Fibroblast of villous mesenchyme (primary cell): ENCODE measurements around the gene H1-8. TPM values are rescaled to one million over a fixed set of nuclear protein-coding genes. Genes with fewer than 3 reads are reported as not detected.

Experiments
- DNase-seq: peaks from one replicate; pipeline ENCODE4 v3.0.0-alpha.2; 2010; ENCODE audit warnings: low read depth
- H3K4me3 ChIP-seq: 2 replicates; pipeline ENCODE4 v1.5.1; 2011; ENCODE audit warnings: low read depth, mild to moderate bottlenecking, low read length
- total RNA-seq: library from RNA; depleted of rRNA; stranded (reverse); fragments of >200 nt; gene quantifications from 2 replicates; pipeline ENCODE4 v1.2.3, GENCODE V29; 2012
- TF ChIP-seq, protein P1 (sequence below): IDR thresholded peaks from 2 replicates; pipeline ENCODE4 v1.5.1; 2012; ENCODE audit warnings: low read depth, mild to moderate bottlenecking, low read length; ENCODE audit not compliant: insufficient read depth

Gene H1-8
- total RNA-seq, 1 donor, result not detected

DNA sequence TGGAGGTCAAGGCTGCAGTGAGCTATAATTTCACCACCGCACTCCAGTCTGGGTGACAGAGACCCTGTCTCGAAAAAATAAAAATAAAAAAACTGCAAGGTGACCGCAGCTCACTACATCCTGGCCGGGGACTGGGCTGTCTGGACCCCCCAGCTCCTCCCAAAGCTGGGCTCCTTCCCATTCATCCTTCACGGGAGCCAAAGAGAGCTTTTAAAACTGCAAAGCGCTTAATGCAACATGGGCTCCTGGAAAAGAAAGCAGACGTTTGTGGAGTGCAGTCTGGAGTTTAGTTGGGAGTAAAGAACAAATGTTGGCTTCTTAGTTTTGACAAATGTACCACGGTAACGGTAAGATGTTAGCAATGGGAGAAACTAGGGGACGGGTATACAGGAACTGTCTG lies 51.4 kb downstream of the H1-8 start:
- no peak overlapping the region for H3K4me3 ChIP-seq
- TF ChIP-seq, protein P1, sequence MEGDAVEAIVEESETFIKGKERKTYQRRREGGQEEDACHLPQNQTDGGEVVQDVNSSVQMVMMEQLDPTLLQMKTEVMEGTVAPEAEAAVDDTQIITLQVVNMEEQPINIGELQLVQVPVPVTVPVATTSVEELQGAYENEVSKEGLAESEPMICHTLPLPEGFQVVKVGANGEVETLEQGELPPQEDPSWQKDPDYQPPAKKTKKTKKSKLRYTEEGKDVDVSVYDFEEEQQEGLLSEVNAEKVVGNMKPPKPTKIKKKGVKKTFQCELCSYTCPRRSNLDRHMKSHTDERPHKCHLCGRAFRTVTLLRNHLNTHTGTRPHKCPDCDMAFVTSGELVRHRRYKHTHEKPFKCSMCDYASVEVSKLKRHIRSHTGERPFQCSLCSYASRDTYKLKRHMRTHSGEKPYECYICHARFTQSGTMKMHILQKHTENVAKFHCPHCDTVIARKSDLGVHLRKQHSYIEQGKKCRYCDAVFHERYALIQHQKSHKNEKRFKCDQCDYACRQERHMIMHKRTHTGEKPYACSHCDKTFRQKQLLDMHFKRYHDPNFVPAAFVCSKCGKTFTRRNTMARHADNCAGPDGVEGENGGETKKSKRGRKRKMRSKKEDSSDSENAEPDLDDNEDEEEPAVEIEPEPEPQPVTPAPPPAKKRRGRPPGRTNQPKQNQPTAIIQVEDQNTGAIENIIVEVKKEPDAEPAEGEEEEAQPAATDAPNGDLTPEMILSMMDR, result no peak
- no peak for DNase-seq

DNA sequence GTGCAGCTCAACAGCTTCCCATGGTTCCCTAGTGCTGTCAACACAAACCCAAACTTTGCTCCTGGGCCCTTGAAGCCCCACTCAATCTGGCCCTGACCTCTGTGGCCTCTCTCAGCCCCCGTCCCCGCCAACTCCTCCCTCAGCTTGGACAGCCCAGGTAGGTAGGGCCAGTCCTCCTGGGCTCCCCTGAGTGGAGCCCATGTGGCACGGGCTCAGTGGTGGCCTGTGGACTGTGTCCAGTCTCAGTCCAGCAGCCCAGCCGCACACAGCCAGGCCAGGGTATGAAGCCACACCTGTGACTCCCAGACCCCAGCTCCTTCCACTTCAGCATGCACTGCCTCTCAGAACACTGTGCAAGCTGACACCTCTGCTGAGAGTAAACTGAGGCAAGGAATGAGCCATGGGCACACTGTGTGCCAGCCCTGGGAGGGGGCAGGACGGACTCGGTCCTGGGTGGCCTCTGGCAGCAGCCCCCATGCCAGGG lies 52.0 kb downstream of the H1-8 start:
- TF ChIP-seq, protein P1, result no peak
- no peak for DNase-seq
- no peak overlapping the region for H3K4me3 ChIP-seq

DNA sequence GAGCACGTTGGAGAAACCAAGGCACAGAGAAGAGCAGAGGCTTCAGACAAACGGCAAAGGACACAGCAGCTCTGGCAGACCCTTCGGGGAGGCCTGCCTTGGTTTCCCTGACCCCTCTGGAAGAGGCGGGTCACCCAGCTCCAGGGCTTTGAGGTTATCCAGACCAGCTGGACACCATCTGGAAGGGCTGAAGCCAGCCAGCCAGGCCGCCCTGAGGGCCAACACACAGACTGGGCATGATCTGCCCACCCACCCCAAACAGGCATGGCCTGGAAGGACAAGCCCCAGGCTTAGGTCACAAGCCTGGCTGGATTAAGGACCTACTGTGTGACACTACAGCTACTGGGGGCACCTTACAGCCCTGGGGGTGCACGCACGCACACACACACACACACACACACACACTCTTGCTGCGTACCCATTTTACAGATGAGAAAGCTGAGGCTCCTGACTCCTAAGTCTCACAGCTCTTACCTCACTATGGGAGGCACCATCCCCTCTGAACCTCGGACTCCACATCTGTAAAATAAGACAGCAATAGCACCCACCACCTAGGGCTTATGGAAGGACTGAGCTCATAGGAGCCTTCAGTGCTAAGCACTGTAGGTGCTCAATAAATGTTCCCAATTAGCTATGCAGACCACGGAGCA lies 52.7 kb downstream of the H1-8 start:
- no peak overlapping the region for H3K4me3 ChIP-seq
- TF ChIP-seq, protein P1, result no peak
- peak; percentile 47 for DNase-seq

DNA sequence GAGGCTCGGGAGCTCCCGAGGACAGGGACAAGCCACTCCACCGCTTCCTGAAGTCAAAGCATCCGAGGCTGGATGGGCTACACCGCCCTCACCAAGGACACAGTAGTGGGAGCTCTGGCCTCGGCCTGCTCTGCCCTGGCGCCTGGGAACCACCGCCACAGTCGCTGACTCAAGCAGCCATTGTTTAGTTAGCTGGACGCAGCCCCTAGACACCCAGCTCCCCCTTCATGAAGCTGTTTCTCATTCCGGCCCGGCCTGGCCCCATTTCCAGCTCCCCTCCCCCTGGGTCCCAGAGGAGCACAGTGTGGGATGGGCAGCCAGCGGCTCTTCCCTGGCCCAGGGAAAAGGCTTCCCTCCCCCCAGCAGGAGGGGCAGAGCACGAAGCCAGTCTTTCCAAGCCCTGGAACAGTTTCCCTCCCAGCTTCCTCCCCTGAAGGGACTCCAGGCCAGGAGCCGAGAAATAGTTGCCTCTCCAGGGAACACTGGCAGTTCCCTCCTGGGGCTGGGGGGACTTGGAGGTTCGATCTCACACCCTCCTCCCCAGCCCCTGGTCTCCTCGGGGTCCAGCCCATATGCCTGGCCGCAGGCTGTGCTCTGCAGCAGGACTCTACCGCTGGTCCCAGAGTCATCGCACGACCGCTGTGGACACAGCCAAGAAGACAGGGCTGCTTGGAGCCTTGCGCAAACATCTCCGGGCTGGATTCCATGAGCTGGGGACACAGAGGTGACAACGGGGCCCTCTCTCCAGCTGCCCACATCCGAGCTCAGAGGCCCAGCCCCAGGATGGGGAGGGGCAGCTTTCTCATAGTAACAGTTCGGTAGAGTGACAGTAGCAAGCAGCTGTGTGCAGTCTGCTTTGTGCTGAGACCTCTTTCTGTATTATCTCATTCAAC lies 53.5 kb downstream of the H1-8 start:
- peak; percentile 95 for DNase-seq
- H3K4me3 ChIP-seq, result peak overlapping the region; percentile 21
- TF ChIP-seq, protein P1, result no peak

DNA sequence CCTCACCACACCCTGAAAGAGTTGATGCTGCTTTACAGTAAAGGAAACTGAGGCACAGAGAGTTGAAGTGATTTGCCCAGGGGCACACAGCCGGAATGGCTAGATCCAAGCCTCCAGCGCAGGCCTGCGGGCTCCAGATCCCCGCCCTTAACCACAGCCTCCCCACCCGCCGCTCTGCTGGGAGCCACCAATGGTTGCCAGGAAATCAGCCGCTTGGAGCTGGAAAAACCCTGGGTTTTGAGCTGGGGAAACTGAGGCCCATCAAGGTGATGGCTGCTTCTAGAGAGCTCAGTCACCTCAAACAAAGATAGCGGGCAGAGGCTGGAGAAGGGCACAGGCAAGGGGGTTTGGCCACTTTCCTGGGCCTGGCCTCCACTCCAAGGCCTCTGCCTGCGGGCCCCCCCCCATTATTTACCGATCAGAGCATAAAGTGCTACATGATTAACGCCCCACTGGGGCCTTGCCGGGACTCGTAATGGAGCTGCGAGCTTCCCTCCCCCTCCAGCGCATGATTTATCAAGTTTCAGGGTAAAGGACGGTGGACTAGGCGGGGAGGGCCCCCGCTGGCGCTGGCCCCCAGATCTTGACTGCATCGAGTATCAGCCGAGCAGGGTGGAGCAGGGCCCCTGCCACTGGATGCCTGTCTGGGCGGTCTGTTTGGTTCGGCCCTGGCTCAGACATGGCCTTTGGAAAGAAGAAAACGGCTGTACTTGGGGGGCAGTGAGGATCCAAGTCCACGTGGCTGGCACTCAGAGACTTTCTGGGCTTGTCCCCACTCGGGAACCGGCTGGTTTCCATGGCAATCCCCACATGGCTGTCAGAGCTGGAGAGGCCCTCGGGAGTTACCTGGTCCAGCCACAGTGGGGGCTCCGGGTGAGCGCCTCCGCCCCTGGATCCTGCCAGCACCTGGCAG lies 54.4 kb downstream of the H1-8 start:
- H3K4me3 ChIP-seq, result no peak overlapping the region
- TF ChIP-seq, protein P1, result no peak
- peak; percentile 75 for DNase-seq

DNA sequence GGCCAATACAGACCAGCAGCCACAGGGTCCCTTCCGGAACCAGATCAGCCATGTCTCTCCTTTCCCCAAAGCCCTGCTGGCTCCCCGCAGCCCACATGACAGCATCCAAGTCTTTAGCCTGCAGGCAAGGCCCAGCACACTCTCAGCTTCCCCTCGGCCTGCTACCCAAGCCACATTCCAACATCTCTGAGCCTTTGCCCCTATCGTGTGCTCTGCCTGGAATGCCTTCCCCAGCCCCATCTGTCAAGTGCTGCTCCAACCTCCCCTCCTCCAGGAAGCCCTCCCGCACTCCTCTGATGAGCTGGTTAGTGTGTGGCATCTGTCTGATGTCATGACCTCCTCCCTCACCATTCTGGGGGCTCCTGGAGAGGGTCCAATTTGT lies 55.0 kb downstream of the H1-8 start:
- peak; percentile 30 for DNase-seq
- H3K4me3 ChIP-seq, result no peak overlapping the region
- TF ChIP-seq, protein P1, result no peak
